ENCODE data around the gene PRICKLE1.

GRCh38 chr12:42508913-42509460 is 80.6 kb downstream of the PRICKLE1 start:
- TF ChIP-seq CTCF (IDR thresholded peaks at IDR 0.05), result no peak
- TF ChIP-seq POLR2A (IDR thresholded peaks at IDR 0.05), result no peak

Measured in body of pancreas (tissue), 4 donors.